LNCAP (cell line): ENCODE results near the gene DUSP22.

Experiments used
- TF ChIP-seq, protein P1 (sequence below): fragments of 450-650 bp; IDR thresholded peaks from 2 replicates; pipeline ENCODE4 v1.5.1; 2017; ENCODE audit warnings: mild to moderate bottlenecking

DUSP22 gene

DNA sequence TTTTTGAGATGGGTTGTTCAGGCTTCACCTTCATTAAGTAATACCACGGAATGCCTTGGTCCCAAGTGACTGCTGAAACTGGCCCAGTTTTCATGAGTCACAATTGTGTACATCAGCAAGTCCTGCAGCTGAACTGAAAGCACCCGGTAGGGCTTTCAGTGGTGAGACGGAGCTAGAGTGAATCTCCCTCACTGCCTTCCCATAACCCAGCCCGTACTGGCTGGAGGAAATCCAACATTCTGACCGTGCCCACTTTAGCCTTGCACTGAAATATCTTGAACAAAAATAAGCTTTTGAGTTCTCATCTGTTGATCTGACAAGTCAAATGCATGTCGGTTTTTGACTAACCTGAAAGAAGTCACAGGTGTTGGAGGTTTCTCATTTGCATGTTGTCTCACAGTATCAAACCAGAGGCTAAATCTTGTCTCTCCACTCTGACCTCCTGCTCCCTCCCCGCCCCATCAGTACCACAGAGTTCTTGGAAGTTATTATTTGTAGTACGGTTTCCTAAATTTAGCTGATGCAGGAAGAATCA is 35.9 kb downstream of the DUSP22 start:
- TF ChIP-seq, protein P1, sequence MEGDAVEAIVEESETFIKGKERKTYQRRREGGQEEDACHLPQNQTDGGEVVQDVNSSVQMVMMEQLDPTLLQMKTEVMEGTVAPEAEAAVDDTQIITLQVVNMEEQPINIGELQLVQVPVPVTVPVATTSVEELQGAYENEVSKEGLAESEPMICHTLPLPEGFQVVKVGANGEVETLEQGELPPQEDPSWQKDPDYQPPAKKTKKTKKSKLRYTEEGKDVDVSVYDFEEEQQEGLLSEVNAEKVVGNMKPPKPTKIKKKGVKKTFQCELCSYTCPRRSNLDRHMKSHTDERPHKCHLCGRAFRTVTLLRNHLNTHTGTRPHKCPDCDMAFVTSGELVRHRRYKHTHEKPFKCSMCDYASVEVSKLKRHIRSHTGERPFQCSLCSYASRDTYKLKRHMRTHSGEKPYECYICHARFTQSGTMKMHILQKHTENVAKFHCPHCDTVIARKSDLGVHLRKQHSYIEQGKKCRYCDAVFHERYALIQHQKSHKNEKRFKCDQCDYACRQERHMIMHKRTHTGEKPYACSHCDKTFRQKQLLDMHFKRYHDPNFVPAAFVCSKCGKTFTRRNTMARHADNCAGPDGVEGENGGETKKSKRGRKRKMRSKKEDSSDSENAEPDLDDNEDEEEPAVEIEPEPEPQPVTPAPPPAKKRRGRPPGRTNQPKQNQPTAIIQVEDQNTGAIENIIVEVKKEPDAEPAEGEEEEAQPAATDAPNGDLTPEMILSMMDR: no peak

DNA sequence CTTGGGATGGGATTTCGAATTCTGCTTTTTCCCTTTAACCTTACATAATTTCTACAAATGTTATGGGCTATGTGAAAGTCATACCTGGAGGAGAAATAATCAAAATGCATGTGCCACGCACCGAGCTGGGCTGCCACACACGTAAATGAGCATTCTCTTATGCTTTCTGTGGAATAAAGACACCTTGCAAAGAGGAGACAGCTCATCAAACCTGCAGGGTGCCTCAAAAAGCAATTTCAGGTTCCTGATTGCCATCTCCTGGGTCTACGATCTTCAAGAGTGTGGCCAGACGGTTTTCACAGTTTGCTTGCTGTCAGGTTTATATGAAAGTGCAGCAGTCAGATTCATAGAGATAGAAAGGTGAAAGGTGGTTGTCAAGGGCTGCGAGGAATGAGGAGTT is 36.6 kb downstream of the DUSP22 start:
- TF ChIP-seq, protein P1: no peak

DNA sequence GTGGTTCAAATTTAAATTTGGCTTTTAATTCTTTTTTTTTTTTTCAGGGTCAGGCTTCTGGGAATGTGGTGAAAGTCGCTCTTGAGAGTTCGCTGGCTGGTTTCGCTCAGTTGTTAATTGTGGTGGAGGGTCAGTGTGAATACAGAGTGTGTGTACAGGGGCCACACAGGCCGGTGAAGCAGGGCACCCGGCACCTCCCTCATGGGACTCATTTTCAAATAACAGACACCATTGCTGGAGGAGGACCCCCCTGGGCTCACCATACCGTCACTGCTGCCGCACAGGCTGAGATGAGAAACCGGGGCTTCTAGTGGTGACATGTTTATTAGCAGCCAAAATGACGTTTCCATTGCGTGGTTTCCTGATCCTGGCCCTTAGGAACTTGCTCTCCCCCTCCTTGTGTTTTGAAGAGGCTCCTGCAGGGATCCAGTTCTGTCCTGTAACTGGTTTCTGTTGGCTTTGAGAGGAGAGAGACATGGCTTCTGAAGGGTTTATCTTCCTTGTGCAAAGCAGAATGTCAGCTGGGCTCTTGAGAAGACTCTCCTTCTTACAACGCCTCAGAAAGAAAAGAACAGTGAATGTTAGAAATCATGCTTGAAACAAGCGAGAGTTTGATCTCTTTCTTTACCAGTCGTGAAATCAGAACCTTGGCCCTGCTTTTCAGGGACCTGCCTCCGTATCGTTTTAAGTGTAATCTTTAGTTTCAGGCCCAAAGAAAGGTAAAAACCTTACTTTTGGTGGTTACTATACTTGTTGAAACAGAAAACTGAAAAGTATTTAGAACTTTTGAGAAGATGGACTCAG is 37.8 kb downstream of the DUSP22 start:
- TF ChIP-seq, protein P1: no peak

DNA sequence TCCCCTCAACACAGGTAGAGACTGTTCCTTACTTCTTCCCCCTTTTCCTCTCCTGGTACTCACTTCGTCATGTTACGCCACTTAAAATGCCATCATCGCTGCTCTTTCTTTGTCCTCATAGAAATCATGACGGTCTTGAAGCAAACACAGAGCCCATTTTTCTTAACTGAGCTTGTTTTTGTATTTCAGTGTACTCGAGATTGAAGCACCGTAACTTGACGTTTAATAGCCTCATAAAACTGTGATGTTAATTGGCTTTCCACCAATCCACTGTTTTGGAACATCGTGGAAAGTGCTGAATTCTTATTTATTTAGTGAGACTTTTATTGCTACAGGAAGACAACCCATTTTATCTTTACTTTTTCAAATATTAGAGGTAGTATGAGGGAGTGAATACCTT is 38.7 kb downstream of the DUSP22 start:
- TF ChIP-seq, protein P1: no peak

DNA sequence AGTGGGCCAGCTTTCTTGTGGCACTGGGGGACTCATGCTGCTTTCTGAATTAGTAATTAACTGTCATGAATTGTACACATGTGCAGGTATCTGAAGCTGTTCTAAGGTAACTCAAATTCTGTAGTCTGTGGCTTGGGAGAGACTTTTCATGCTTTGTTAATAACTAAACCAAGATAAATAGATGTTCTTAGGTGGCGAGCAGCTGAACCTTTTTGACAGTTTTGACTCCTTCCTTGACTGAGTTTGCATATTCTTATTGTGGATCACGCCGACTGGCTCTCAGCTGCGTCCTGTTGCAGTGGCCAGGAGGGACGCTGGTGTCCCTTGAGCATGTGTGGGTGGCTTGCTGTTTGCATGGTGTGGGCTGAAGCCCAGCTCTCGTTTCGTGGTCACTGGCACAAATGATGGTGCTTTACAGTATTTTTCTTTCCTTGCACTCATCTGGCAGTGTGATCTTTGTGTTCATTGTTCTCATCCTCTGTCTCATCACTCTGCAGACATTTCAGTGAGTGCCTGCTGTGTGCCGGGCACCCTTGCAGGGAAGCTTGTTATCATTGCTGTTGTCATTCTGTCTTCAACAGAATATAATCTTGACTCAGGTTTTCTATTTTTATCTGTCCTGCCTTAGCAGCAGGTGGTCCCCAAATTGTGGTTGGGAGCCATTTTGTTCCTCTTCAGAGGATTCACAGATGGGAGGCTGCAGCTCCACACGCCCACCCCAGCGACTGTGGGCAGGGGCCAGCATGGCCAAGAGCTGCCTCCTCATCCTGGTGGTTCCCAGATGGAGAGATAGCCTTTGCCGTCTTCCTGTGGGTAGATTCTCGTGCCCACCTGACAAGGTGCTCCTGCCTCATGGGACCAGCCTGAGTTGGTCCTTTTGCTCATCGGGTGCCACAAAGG is 39.6 kb downstream of the DUSP22 start:
- TF ChIP-seq, protein P1: no peak

DNA sequence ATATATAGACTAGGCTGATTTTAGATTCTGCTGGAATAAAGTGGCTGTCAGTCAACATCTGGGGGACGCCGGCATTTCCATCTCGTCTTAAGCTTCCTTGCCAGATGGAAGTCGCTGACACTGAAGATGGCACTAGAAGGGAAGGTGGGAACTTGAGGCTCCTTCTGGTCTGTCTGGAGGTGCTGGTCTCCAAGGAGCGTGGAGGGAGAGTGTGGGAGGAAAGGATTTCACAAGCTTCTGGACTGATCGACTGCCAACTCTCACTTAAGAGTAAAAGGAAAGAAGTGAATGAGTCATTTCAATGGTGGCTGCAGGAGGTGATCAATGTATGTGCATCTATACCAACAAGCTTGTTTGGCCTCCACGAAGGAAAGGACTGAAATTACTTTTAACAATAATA is 40.4 kb downstream of the DUSP22 start:
- TF ChIP-seq, protein P1: no peak

DNA sequence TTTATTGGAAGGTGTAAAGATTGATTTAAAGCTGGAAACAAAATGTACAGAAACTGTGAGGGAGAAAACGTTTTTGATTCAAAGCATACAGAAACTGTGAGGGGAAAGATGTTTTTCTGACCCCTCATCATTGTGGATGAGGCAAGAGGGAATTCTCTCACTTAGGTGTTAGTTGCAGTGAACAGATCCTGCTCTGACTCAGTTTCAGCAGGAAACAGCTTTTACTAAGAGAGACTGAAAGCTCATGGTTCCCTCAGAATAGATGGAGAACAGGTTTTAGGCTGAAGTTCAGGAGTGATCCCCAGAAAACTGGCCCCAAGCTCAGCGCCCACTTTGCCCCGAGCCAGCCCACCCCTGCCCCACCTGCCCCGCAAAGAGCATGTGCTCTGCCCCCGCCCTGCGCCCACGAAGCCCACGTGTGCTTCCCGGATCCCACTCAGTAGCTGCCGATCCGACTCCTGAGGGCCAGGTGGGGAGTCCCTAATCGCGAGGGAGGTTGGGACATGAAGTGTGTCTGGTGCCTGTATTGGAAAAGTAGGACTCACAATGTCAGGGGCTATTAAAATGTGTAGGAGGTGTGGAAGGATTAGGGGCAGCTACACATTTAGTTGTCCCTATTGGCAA is 41.2 kb downstream of the DUSP22 start:
- TF ChIP-seq, protein P1: no peak
